ENCODE results near the gene SNX15. TPM values are rescaled to one million over a fixed set of nuclear protein-coding genes. Genes with fewer than 3 reads are reported as not detected.
A peak's percentile ranks its signal among the peaks of the same experiment; 100 is the strongest.

SNX15 gene
- total RNA-seq, 4 donors from 2014 or later = 15.7 to 39.0 (median 27.3) TPM

- Histone ChIP-seq H3K36me3 (peaks cover 0 to 3% (median 0%) of the 10 kb centered on the region in 3 donors), H3K4me1 (peaks cover 0 to 50% (median 13%) of the 10 kb centered on the region in 4 donors), H3K4me3 (no peak overlapping the region), H3K9me3 (no peaks in the 10 kb centered on the region), H3K27me3 (no peaks in the 10 kb centered on the region), H3K27ac (no peak overlapping the region)
- no peak for TF ChIP-seq CTCF (IDR thresholded peaks at IDR 0.05)
- TF ChIP-seq POLR2A (IDR thresholded peaks at IDR 0.05) = no peak
- DNase-seq = no peak
Measured at GRCh38 chr11:64994318-64994717, 32.9 kb upstream of the SNX15 start.

GRCh38 chr11:64996327-64996709 is 30.9 kb upstream of the SNX15 start:
- DNase-seq = no peak
- Histone ChIP-seq H3K9me3 (no peaks in the 10 kb centered on the region), H3K36me3 (peaks cover 0 to 3% (median 0%) of the 10 kb centered on the region in 3 donors), H3K4me1 (peaks cover 0 to 46% (median 2%) of the 10 kb centered on the region in 4 donors), H3K27me3 (no peaks in the 10 kb centered on the region), H3K27ac (peak overlapping the region; percentile 73 to 88 (median 83)), H3K4me3 (peak overlapping the region; percentile 41 to 62 (median 52))
- no peak for TF ChIP-seq CTCF (IDR thresholded peaks at IDR 0.05)
- no peak for TF ChIP-seq POLR2A (IDR thresholded peaks at IDR 0.05)

- peaks cover 0 to 3% (median 0%) of the 10 kb centered on the region in 3 donors for H3K36me3 ChIP-seq
- TF ChIP-seq CTCF (IDR thresholded peaks at IDR 0.05) (peak; percentile 17 to 71 (median 64)), POLR2A (IDR thresholded peaks at IDR 0.05) (peak; percentile 81 to 92)
- H3K27ac ChIP-seq = peak within 1 kb of the TSS; percentile 73 to 89 (median 84)
- H3K4me1 ChIP-seq = peaks cover 0 to 46% (median 2%) of the 10 kb centered on the region in 4 donors
- H3K9me3 ChIP-seq = no peaks in the 10 kb centered on the region
- DNase-seq = peak; percentile 80 to 93 (median 84)
- H3K27me3 ChIP-seq = no peaks in the 10 kb centered on the region
- peak within 1 kb of the TSS; percentile 41 to 62 (median 52) for H3K4me3 ChIP-seq
Measured at GRCh38 chr11:64996710-64997380, 30.4 kb upstream of the SNX15 start, which contains the start of gene BATF2. Gene BATF2, minus strand, starts transcription at chr11:64996971. Its CDS starts 57 bp downstream, at chr11:64996914.

DNA sequence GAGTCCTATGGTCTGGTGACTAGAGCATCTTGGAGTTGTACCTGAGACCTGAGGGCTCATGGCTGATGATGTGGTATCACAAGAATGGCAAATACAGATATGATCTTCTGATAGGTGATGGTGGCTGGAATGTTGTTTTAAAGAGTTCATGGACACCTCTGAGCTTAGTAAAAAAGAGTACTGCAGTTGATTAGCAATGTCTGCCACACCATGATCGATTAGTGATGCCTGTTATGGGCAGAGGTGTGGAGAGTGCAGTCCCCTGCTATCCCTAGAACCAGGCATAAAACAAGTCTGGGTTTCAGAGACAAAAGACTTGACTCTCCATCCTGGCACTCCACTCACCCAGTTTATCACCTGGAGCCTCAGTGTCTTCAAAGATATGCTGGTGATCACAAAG is 29.1 kb upstream of the SNX15 start:
- DNase-seq = no peak
- Histone ChIP-seq H3K4me1 (peaks cover 0 to 46% (median 2%) of the 10 kb centered on the region in 4 donors), H3K27me3 (no peaks in the 10 kb centered on the region), H3K36me3 (peaks cover 0 to 3% (median 0%) of the 10 kb centered on the region in 3 donors), H3K4me3 (peak overlapping the region in 1 of 4 donors; percentile 17), H3K27ac (peak overlapping the region in 3 of 4 donors; percentile 33 to 92 (median 89)), H3K9me3 (no peaks in the 10 kb centered on the region)
- TF ChIP-seq CTCF (IDR thresholded peaks at IDR 0.05) = no peak
- no peak for TF ChIP-seq POLR2A (IDR thresholded peaks at IDR 0.05)

DNA sequence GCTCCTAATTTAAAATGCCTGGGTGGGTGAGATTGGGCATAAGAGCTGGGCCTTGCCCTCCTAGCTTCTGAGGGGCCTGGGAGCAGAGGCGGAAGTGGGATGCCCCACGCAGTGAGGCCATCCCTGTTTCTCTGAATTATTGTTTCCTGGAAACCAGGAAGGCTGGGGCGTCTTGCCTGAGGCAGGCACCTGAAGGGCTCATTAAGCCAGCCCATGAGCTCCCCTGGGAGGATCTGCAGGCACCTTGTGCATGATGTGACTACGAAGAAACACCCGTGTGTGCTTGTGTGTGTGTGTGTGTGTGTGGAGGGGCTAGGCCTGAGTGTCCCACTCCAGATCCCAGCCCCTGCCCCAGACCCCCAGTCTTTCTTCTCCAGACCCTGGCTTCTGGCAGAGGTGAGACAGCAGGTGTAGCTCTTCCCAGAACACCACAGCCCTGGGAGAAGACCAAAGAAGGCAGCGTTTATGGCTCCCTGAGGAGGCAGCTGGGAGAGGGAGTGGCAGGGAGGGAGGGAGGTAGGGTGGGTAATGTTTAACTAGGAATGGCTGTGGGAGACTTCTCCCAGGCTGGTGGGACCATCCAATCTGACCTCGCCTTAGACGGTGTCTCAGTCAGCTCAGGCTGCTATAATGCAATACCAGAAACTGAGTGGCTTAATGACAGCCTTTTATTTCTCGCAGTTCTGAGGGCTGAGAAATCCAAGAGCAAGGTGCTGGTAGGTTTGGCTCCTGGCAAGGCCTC is 28.4 kb upstream of the SNX15 start:
- TF ChIP-seq CTCF (IDR thresholded peaks at IDR 0.05) (no peak), POLR2A (IDR thresholded peaks at IDR 0.05) (peak in 1 of 2 donors; percentile 64)
- Histone ChIP-seq H3K4me3 (peak overlapping the region in 2 of 4 donors; percentile 15 to 17), H3K36me3 (no peaks in the 10 kb centered on the region), H3K9me3 (no peaks in the 10 kb centered on the region), H3K27ac (peak overlapping the region in 3 of 4 donors; percentile 33 to 92 (median 89)), H3K4me1 (peaks cover 0 to 46% (median 2%) of the 10 kb centered on the region in 4 donors), H3K27me3 (no peaks in the 10 kb centered on the region)
- peak in 2 of 3 donors; percentile 79 to 81 for DNase-seq
